Measurements from ENCODE around the gene SPAG9. TPM values are rescaled to one million over a fixed set of nuclear protein-coding genes. Genes with fewer than 3 reads are reported as not detected.

Gene SPAG9
- total and polyA plus RNA-seq, 2 of the 8 experiments (the other 6 are each of a cell fraction or from before 2014, with no cell fraction given) = 9.8 to 63.8 TPM

DNA sequence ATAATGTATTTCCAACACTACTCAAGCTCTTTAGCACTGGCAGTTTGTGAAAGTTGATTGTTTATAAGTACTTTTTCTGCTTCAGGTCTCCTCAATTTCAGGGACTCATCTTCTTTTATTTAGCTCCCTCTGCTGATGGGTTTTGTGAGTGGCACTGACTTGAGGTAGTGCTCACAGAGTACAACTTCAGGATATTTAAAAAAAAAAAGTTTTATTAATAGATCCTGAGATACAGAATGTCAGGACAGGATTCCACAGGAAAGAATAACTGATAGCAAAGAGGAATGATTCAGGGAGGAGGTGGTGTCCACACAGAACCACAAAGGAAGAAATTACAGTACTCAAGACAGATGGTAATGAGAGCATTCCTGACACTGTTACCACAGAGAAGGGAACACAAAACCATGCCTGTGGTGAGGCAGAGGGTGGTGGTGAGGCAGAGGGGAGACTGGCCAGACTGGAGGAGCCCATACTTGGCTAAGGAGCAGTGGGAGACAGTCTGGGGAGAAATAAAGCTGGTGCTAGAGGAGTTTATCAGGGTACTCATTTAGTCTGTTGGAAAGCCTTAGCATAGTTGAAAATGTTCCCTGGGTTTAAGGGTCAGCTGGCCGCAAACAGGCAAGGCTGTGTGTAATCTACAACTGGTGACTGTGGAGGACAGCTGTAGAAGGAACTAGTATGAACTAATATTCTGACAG is 63.7 kb downstream of the SPAG9 start:
- ChIA-PET POLR2A (ENCODE audit: partially characterized antibody) (interaction anchor here (0.5 to 1.5 kb wide), 6 partner anchors 8 to 106 kb away, joined by 3 to 8 read pairs (median 3); no protein-coding TSS in a partner anchor), CTCF (ENCODE audit: partially characterized antibody) (interaction anchor here (0.6 to 10.2 kb wide), 18 partner anchors 8 to 112 kb away, joined by 3 to 147 read pairs (median 6); no protein-coding TSS in a partner anchor)
- H3K4me2 ChIP-seq (ENCODE audit: insufficient read depth in 1 of 2, low read depth in 2 of 2, low read length in 2 of 2) = no peak overlapping the region
- H4K20me1 ChIP-seq (replicated peaks in 1 of 2; ENCODE audit: control insufficient read depth in 1 of 2, insufficient read depth in 2 of 2, low read length in 2 of 2) = peaks cover 0 to 2% of the 10 kb centered on the region in 2 experiments
- H2AFZ ChIP-seq (ENCODE audit: low read length) = no peak overlapping the region
- H3K27ac ChIP-seq (ENCODE audit: low read depth, low read length) = no peak overlapping the region
- FAIRE-seq (no peak), DNase-seq (ENCODE audit: low read depth in 1 of 2, low spot score in 2 of 2) (peak in 1 of 2 experiments; percentile 52)
- no peak overlapping the region; the same call in 1 of the 2 replicates for H2BK12ac ChIP-seq (ENCODE audit: low read depth, low read length)
- no peak overlapping the region for H3K56ac ChIP-seq (replicated peaks; ENCODE audit: insufficient read length, low read depth, low read length)
- peaks cover 0 to 23% of the 10 kb centered on the region in 2 experiments; a peak in 2 of 4 replicates for H3K79me2 ChIP-seq (ENCODE audit: control insufficient read depth in 1 of 2, insufficient read depth in 2 of 2, low read length in 2 of 2)
- H3K18ac ChIP-seq (ENCODE audit: extremely low read depth, low read length) = no peak overlapping the region
- no peaks in the 10 kb centered on the region; the same call in 1 of the 2 replicates for H3K23me2 ChIP-seq (ENCODE audit: low read depth, low read length)
- no peaks in the 10 kb centered on the region for H3K36me3 ChIP-seq (ENCODE audit: control insufficient read depth in 2 of 4, insufficient read depth in 4 of 4, low read length in 3 of 4)
- peak overlapping the region in 1 of 4 experiments; percentile 10; a peak in 1 of 7 replicates for H3K9ac ChIP-seq (replicated peaks in 1 of 4; ENCODE audit: extremely low read depth in 1 of 4, low read depth in 3 of 4, low read length in 3 of 4)
- no peaks in the 10 kb centered on the region for H3K27me3 ChIP-seq (replicated peaks in 1 of 4; ENCODE audit: control insufficient read depth in 3 of 4, extremely low read depth in 1 of 4, insufficient read depth in 3 of 4, low read length in 3 of 4)
- no peak overlapping the region for H3K23ac ChIP-seq (ENCODE audit: insufficient read length)
- H2BK15ac ChIP-seq (ENCODE audit: low read length) = no peak overlapping the region
- H4K91ac ChIP-seq (replicated peaks; ENCODE audit: insufficient read length, low read length) = no peak overlapping the region
- no peak overlapping the region for H3K14ac ChIP-seq (ENCODE audit: insufficient read length)
- 81% methylated on average over 1 of the region's 1 CpG; no CpG with 5 or more reads in 1 of the 2 experiments for WGBS, 2 experiments (ENCODE audit: extremely low coverage in 1 of 2, insufficient coverage in 1 of 2, insufficient read length in 1 of 2, insufficient replicate concordance in 2 of 2, low coverage in 1 of 2, low lambda C conversion rate in 2 of 2, missing lambda C conversion rate in 1 of 2)
- no peak overlapping the region for H2BK20ac ChIP-seq (ENCODE audit: low read length)
- H3K9me3 ChIP-seq (ENCODE audit: insufficient read depth in 2 of 2, low read depth in 1 of 2, low read length in 1 of 2) = no peaks in the 10 kb centered on the region
- H3K4me1 ChIP-seq (replicated peaks in 1 of 4; ENCODE audit: control insufficient read depth in 3 of 4, insufficient read depth in 4 of 4, low read length in 3 of 4) = peaks cover 2 to 4% (median 3%) of the 10 kb centered on the region in 4 experiments; a peak in 4 of 7 replicates
- no peak overlapping the region for H4K5ac ChIP-seq (ENCODE audit: insufficient read length, low read depth, low read length)
- H2BK5ac ChIP-seq (ENCODE audit: low read depth, low read length) = no peak overlapping the region
- H2BK120ac ChIP-seq (replicated peaks; ENCODE audit: low read depth, low read length) = no peak overlapping the region
- H3K4me3 ChIP-seq (ENCODE audit: extremely low read depth in 1 of 4, insufficient read depth in 2 of 4, low read depth in 3 of 4, low read length in 4 of 4) = no peak overlapping the region
- no peaks in the 10 kb centered on the region for H3K79me1 ChIP-seq (ENCODE audit: low read depth, low read length)
- H4K8ac ChIP-seq (ENCODE audit: extremely low read depth, insufficient read depth, low read length) = no peak overlapping the region
- no peak overlapping the region for H2AK5ac ChIP-seq (ENCODE audit: low read depth, low read length)
- no peak overlapping the region for H3K4ac ChIP-seq (replicated peaks; ENCODE audit: insufficient read length, low read depth, low read length)
- no peak for TF ChIP-seq SP1 (IDR thresholded peaks at IDR 0.05; ENCODE audit: low read depth, low read length)
- TF ChIP-seq CEBPB (IDR thresholded peaks at IDR 0.05; ENCODE audit: low read depth, low read length) = no peak
- 0 out of 4 replicates have a peak, but pooled peaks of 1 of the 2 experiments have one; percentile 45 for TF ChIP-seq SIN3A (conservative IDR thresholded peaks at IDR 0.05 in 1 of 2, IDR thresholded peaks at IDR 0.05 in 1 of 2; ENCODE audit: low read depth in 1 of 2, low read length in 2 of 2)
- no peak for TF ChIP-seq TAF1 (IDR thresholded peaks at IDR 0.05; ENCODE audit: low read depth, low read length)
- no peak for TF ChIP-seq NRF1 (IDR thresholded peaks at IDR 0.05; ENCODE audit: low read depth, low read length)
- no peak for TF ChIP-seq CBX5 (IDR thresholded peaks at IDR 0.05; ENCODE audit: low read depth, low read length)
- TF ChIP-seq, protein P1, sequence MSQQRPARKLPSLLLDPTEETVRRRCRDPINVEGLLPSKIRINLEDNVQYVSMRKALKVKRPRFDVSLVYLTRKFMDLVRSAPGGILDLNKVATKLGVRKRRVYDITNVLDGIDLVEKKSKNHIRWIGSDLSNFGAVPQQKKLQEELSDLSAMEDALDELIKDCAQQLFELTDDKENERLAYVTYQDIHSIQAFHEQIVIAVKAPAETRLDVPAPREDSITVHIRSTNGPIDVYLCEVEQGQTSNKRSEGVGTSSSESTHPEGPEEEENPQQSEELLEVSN (IDR thresholded peaks at IDR 0.05) = no peak
- no peak for TF ChIP-seq RNF2 (IDR thresholded peaks at IDR 0.05; ENCODE audit: borderline replicate concordance, low read depth, low read length, missing control alignments, poor library complexity, severe bottlenecking)
- TF ChIP-seq MAFK (IDR thresholded peaks at IDR 0.05; ENCODE audit: low read depth, low read length) = no peak
- no peak for TF ChIP-seq SRF (IDR thresholded peaks at IDR 0.05; ENCODE audit: low read depth, low read length)
- TF ChIP-seq JUN (IDR thresholded peaks at IDR 0.05; ENCODE audit: low read depth, low read length) = no peak
- TF ChIP-seq CREB1 (IDR thresholded peaks at IDR 0.05) = no peak

Measured in H1 (cell line).